GM12873 (cell line): ENCODE measurements around the gene BAIAP2.

Experiments
- TF ChIP-seq, protein P1 (sequence below): IDR thresholded peaks from 2 replicates; pipeline ENCODE4 v1.5.1; 2012; ENCODE audit warnings: low read depth, mild to moderate bottlenecking, moderate library complexity, low read length, control low read depth; ENCODE audit not compliant: insufficient read depth; ENCODE audit errors: missing control alignments

Gene BAIAP2

GRCh38 chr17:81012574-81013447 lies 22.1 kb upstream of the BAIAP2 start:
- TF ChIP-seq, protein P1, sequence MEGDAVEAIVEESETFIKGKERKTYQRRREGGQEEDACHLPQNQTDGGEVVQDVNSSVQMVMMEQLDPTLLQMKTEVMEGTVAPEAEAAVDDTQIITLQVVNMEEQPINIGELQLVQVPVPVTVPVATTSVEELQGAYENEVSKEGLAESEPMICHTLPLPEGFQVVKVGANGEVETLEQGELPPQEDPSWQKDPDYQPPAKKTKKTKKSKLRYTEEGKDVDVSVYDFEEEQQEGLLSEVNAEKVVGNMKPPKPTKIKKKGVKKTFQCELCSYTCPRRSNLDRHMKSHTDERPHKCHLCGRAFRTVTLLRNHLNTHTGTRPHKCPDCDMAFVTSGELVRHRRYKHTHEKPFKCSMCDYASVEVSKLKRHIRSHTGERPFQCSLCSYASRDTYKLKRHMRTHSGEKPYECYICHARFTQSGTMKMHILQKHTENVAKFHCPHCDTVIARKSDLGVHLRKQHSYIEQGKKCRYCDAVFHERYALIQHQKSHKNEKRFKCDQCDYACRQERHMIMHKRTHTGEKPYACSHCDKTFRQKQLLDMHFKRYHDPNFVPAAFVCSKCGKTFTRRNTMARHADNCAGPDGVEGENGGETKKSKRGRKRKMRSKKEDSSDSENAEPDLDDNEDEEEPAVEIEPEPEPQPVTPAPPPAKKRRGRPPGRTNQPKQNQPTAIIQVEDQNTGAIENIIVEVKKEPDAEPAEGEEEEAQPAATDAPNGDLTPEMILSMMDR: no peak

DNA sequence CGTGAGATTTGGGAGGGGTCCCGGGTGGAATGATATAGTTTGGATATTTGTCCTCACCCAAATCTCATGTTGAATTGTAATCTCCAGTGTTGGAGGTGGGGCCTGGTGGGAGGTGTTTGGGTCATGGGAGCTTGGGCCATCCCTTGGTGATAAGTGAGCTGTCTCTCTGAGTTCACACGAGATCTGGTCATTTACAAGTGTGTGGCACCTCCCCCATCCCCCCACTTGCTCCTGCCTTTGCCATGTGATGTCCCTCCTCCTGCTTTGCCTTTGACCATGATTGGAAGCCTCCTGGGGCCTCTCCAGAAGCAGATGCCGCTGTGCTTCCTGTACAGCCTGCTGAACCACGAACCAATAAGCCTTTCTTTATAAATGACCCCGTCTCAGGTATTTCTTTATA lies 21.3 kb upstream of the BAIAP2 start:
- TF ChIP-seq, protein P1: no peak

GRCh38 chr17:81015136-81015535 lies 19.8 kb upstream of the BAIAP2 start:
- TF ChIP-seq, protein P1: no peak

DNA sequence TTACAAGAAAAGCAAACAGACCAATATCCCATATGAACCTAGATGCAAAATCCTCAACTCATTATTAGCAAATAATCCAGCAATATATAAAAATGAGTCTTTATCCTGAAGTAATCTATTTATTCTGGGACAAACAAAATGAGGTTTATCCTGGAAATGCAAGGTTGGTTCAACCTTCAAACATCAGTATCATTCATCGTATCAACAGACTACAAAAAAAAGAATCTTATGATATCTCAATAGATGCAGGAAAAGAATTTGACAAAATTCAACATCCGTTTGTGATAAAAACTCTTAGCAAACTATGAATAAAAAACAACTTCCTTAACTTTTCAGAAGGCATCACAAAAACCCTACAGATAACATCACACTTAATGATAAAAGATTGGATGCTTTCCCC lies 18.4 kb upstream of the BAIAP2 start:
- TF ChIP-seq, protein P1: no peak

DNA sequence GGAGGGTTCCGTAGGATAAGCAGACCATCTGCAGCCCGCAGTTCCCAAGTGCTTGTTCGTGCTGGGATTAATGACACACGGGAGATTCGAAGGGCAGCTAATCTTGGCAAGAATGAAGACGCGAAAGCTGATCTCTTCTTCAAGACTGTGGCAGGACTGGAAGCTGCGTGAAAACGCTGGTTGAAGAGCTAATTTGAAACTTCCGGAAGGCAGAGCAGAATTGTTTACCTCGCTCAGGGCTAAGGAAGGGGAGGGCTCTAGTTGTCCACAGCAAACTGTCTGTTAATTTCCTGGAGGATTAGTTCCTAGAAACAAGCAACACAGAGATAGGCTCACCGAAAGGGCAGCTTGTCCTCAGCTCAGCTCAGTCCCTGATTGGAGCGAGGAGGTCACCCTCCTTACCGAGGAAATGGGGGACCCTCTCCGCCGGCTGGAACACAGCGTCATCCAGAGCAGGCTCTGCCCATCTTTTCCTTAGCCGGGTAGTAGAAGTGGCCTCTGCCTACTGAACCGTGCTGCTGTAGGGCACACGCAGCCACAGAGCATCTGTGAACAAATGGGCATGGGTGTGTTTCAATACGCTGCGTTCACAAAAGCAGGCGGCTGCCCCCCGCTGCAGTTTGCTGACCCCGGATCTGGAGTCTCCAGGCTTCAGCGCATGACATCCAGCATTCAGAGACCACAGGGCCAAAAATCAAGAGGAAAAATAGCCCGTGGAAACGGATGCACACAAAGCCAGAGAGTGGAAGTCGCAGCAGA lies 16.7 kb upstream of the BAIAP2 start:
- TF ChIP-seq, protein P1: no peak

GRCh38 chr17:81019563-81020442 lies 15.1 kb upstream of the BAIAP2 start:
- TF ChIP-seq, protein P1: no peak
